Adrenal gland (tissue), 12 donors: Measurements from ENCODE around the gene ADAMTSL1. TPM values are rescaled to one million over a fixed set of nuclear protein-coding genes. Genes with fewer than 3 reads are reported as not detected.

ENCODE experiments used
- DNase-seq, 7 donors: peaks; one replicate each; pipeline ENCODE4 v3.0.0-alpha.2; 2019 to 2020
- H3K27ac ChIP-seq, 5 donors: fragments of 200-600 bp; sonication (generic) in 4 of 5; 1 replicate in 3 of 5; 2 replicates in 2 of 5; pipeline versions ENCODE4 v1.5.1 to v1.8.0; 2016 to 2020; ENCODE audit warnings: mild to moderate bottlenecking in 1 of 5
- H3K27me3 ChIP-seq: fragments of 200-600 bp; 2 replicates; pipeline ENCODE4 v1.8.0; 2021
- H3K36me3 ChIP-seq, 2 donors: fragments of 200-600 bp; replicated peaks in 1 of 2; 1 replicate in 1 of 2; 2 replicates in 1 of 2; pipeline versions ENCODE4 v1.5.1 to v1.8.0; 2018 to 2022
- H3K4me1 ChIP-seq, 2 donors: fragments of 200-600 bp; replicated peaks in 1 of 2; 1 replicate in 1 of 2; 2 replicates in 1 of 2; pipeline versions ENCODE4 v1.5.1 to v1.8.0; 2018 to 2021
- H3K4me3 ChIP-seq, 4 donors: fragments of 200-600 bp; sonication (generic) in 3 of 4; one replicate each; pipeline ENCODE4 v1.5.1; 2016 to 2018
- H3K9me3 ChIP-seq, 3 donors: fragments of 200-600 bp; sonication (generic) in 1 of 3; replicated peaks in 1 of 3; 1 replicate in 2 of 3; 2 replicates in 1 of 3; pipeline versions ENCODE4 v1.5.1 to v1.8.0; 2016 to 2021
- CTCF ChIP-seq, 6 experiments: fragments of 450-650 bp in 4 of 6; fragments of 200-600 bp in 2 of 6; sonication (generic) in 1 of 6; IDR thresholded peaks; 1 replicate in 5 of 6; 2 replicates in 1 of 6; pipeline versions ENCODE4 v1.5.1 to v1.8.0; 2016 to 2021; ENCODE audit warnings: antibody characterized with exemption in 6 of 6, mild to moderate bottlenecking in 2 of 6, moderate library complexity in 1 of 6
- POLR2A ChIP-seq, 2 donors: fragments of 450-650 bp; IDR thresholded peaks; one replicate each; pipeline ENCODE4 v1.6.1; 2017; ENCODE audit warnings: antibody characterized with exemption in 2 of 2, mild to moderate bottlenecking in 2 of 2, moderate library complexity in 1 of 2
- WGBS, 4 donors: extraction: QIAGEN DNeasy Blood & Tissue Kit in 2 of 4; methylation state at CpG; one replicate each; pipeline versions ENCODE4 v1.1.5 to v1.1.7; 2013 to 2017; 5-methylcytosine and 5-hydroxymethylcytosine counted together
- intact Hi-C, 2 donors: fragments of 100-400 bp; cut with DNase I; formaldehyde crosslinking; loops; one replicate each; pipeline versions ENCODE4 v1.14.1 to v1.15.0; 2022 to 2023
- polyA plus RNA-seq, 3 donors: library from polyadenylated mRNA; stranded (reverse); fragments of 200-250 nt in 2 of 3; fragments of 350-450 nt in 1 of 3; fragmentation: Illumina TruSeq in 1 of 3; extraction: RNeasy Lipid Tissue Mini Kit (QIAGEN cat#74804) in 1 of 3; gene quantifications; one replicate each; pipeline ENCODE4 v1.2.3, GENCODE V29; 2013 to 2014
- total RNA-seq, 9 donors: library from RNA; depleted of rRNA in 4 of 9; stranded (reverse); fragments of >200 nt in 4 of 9; fragments of 120-200 nt in 1 of 9; fragmentation: NEBNext Ultra II Directional in 1 of 9; extraction: Animal tissue kit (Norgen Biotek cat#: 25700) in 1 of 9; gene quantifications; one replicate each; pipeline versions ENCODE4 v1.1.0 to v1.2.4, GENCODE V29; 2013 to 2023
- donor health status: healthy with polysubstance abuse.
- donor health status: Bipolar disorder and iron deficiency.
- donor health status: DM: yes; HTN: yes; CAD: no.
- donor health status: DM: no; HTN: no; CAD: no.
- donor health status: DM: no; HTN: no; CAD: no.
- donor health status: DM: yes; HTN: yes; CAD: no.

ADAMTSL1 gene
- total and polyA plus RNA-seq, 12 donors = 4.9 to 38.1 (median 20.6) TPM

GRCh38 chr9:18849890-18850677 lies 376.1 kb downstream of the ADAMTSL1 start:
- no peaks in the 10 kb centered on the region for H3K36me3 ChIP-seq
- H3K4me3 ChIP-seq = no peak overlapping the region
- no peak for TF ChIP-seq POLR2A (IDR thresholded peaks at IDR 0.05)
- peaks cover 16 to 18% of the 10 kb centered on the region in 2 donors for H3K4me1 ChIP-seq
- DNase-seq = peak in 2 of 7 donors; percentile 24 to 36
- 47 to 71% (median 53%) methylated on average over 4 of the region's 4 CpGs for WGBS, 4 donors
- H3K27ac ChIP-seq = peak overlapping the region in 3 of 5 donors; percentile 34 to 56 (median 51)
- intact Hi-C loops = no loop called here
- H3K27me3 ChIP-seq = no peaks in the 10 kb centered on the region
- H3K9me3 ChIP-seq = no peaks in the 10 kb centered on the region

GRCh38 chr9:18851069-18851795 lies 377.3 kb downstream of the ADAMTSL1 start:
- peaks cover 19 to 30% of the 10 kb centered on the region in 2 donors for H3K4me1 ChIP-seq
- no peaks in the 10 kb centered on the region for H3K9me3 ChIP-seq
- H3K27me3 ChIP-seq = no peaks in the 10 kb centered on the region
- H3K36me3 ChIP-seq = no peaks in the 10 kb centered on the region
- 84 to 88% (median 87%) methylated on average over 5 of the region's 5 CpGs for WGBS, 4 donors
- no peak for DNase-seq
- TF ChIP-seq CTCF (IDR thresholded peaks at IDR 0.05) (no peak), POLR2A (IDR thresholded peaks at IDR 0.05) (no peak)
- no peak overlapping the region for H3K27ac ChIP-seq
- intact Hi-C loops = no loop called here
- H3K4me3 ChIP-seq = no peak overlapping the region

GRCh38 chr9:18855656-18856055 lies 381.7 kb downstream of the ADAMTSL1 start:
- peak overlapping the region in 3 of 5 donors; percentile 41 to 82 (median 56) for H3K27ac ChIP-seq
- no peaks in the 10 kb centered on the region for H3K36me3 ChIP-seq
- H3K27me3 ChIP-seq = no peaks in the 10 kb centered on the region
- H3K9me3 ChIP-seq = no peaks in the 10 kb centered on the region
- intact Hi-C loops = no loop called here
- no peak for TF ChIP-seq POLR2A (IDR thresholded peaks at IDR 0.05)
- TF ChIP-seq CTCF (IDR thresholded peaks at IDR 0.05) = no peak
- no peak overlapping the region for H3K4me3 ChIP-seq
- peak; percentile 48 to 91 (median 77) for DNase-seq
- H3K4me1 ChIP-seq = peaks cover 14 to 25% of the 10 kb centered on the region in 2 donors
- 14 to 37% (median 21%) methylated on average over 2 of the region's 2 CpGs for WGBS, 4 donors

- peak in 1 of 7 donors; percentile 21 for DNase-seq
- H3K4me3 ChIP-seq = no peak overlapping the region
- H3K36me3 ChIP-seq = no peaks in the 10 kb centered on the region
- H3K27me3 ChIP-seq = no peaks in the 10 kb centered on the region
- intact Hi-C loops = no loop called here
- peak overlapping the region in 2 of 5 donors; percentile 59 to 67 for H3K27ac ChIP-seq
- H3K9me3 ChIP-seq = no peaks in the 10 kb centered on the region
- TF ChIP-seq POLR2A (IDR thresholded peaks at IDR 0.05) = no peak
- TF ChIP-seq CTCF (IDR thresholded peaks at IDR 0.05) = no peak
- peaks cover 18 to 34% of the 10 kb centered on the region in 2 donors for H3K4me1 ChIP-seq
- 34 to 44% (median 42%) methylated on average over 4 of the region's 4 CpGs for WGBS, 4 donors
Measured at GRCh38 chr9:18857334-18857733, 383.4 kb downstream of the ADAMTSL1 start.
